NOMO-1 (cell line): ENCODE measurements around the gene CABP5.
"Not testable (repeated sequence)": the region's sequence is repeated elsewhere in the genome, so short reads cannot be mapped to it uniquely, and the experiment has no call there.

Experiments used
- DNase-seq, 2 experiments: peaks; one replicate each; lab custom pipeline; 2025; ENCODE audit not compliant: unreplicated experiment in 2 of 2; lab: John Stamatoyannopoulos, UW

Gene CABP5

GRCh38 chr19:48043675-48044258, at the start of gene CABP5:
CABP5 (minus strand) TSS chr19:48044079; CDS start chr19:48043922, 157 bp downstream.
- no peak for DNase-seq

- not testable (repeated sequence) for DNase-seq
Observed at GRCh38 chr19:48091111-48091718, 47.3 kb upstream of the CABP5 start.

- DNase-seq = no peak
Observed at GRCh38 chr19:48090281-48090802, 46.5 kb upstream of the CABP5 start.

GRCh38 chr19:48088991-48089390, 45.1 kb upstream of the CABP5 start:
- DNase-seq = not testable (repeated sequence)

- no peak for DNase-seq
Observed at GRCh38 chr19:48085904-48086864, 42.3 kb upstream of the CABP5 start.

- DNase-seq = no peak
Observed at GRCh38 chr19:48085076-48085475, 41.2 kb upstream of the CABP5 start.

GRCh38 chr19:48081106-48081505, 37.2 kb upstream of the CABP5 start:
- DNase-seq = no peak

- not testable (repeated sequence) for DNase-seq
Observed at GRCh38 chr19:48070177-48070769, 26.4 kb upstream of the CABP5 start.

- DNase-seq = no peak
Observed at GRCh38 chr19:48069435-48069834, 25.6 kb upstream of the CABP5 start.

GRCh38 chr19:48064509-48064908, 20.6 kb upstream of the CABP5 start:
- DNase-seq = no peak

- no peak for DNase-seq
Observed at GRCh38 chr19:48061401-48062344, 17.8 kb upstream of the CABP5 start.

GRCh38 chr19:48060381-48060780, 16.5 kb upstream of the CABP5 start:
- DNase-seq = no peak

GRCh38 chr19:48059331-48059730, 15.5 kb upstream of the CABP5 start:
- DNase-seq = no peak

- DNase-seq = no peak
Observed at GRCh38 chr19:48053856-48054255, 10.0 kb upstream of the CABP5 start.

- no peak for DNase-seq
Observed at GRCh38 chr19:48053076-48053475, 9.2 kb upstream of the CABP5 start.

GRCh38 chr19:48051335-48052033, 7.6 kb upstream of the CABP5 start:
- no peak for DNase-seq

GRCh38 chr19:48044561-48044960, 682 bp upstream of the CABP5 start:
- DNase-seq = no peak

GRCh38 chr19:48041877-48042580, 1.9 kb downstream of the CABP5 start:
- no peak for DNase-seq

- DNase-seq = no peak
Observed at GRCh38 chr19:48036765-48037164, 7.1 kb downstream of the CABP5 start.
